Measurements from ENCODE around the gene BCKDHA. TPM values are rescaled to one million over a fixed set of nuclear protein-coding genes. Genes with fewer than 3 reads are reported as not detected.
"Not testable (repeated sequence)": the region's sequence is repeated elsewhere in the genome, so short reads cannot be mapped to it uniquely, and the experiment has no call there.

The BCKDHA gene
- total RNA-seq, 1 donor from 2014 or later: 16.3 TPM

DNA sequence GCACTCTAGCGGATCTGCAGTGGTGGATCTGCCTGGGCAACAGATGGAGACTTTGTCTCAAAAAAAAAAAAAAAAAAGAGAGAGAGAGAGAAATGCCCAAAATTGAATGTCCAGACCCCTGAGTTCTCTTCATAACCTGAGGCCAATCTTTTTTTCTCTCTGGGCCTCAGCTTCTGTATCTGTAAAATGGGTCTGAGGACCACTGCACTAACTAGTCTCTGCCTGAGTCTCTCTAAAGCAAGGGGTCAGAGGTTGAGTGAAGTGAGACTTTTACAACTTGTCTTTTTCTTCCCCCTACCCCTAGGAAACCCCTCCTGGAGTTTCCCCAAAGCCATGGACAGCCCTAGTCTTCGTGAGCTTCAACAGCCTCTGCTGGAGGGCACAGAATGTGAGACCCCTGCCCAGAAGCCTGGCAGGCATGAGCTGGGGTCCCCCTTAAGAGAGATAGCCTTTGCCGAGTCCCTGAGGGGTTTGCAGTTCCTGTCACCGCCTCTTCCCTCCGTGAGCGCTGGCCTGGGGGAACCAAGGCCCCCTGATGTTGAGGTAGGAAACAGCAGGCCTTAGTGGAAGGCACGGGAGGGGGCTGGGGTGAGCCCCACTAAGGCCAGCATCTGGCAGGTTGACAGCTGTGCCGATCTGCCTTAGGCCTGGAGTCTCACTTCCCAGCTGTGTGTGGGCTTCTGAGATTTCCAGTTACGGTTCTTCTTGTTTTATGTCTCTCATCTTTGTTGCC is 19.5 kb upstream of the BCKDHA start:
- no peak overlapping the region for H3K4me3 Mint-ChIP-seq (ENCODE audit: low read depth)
- no peaks in the 10 kb centered on the region for H3K36me3 Mint-ChIP-seq (ENCODE audit: insufficient read depth)

DNA sequence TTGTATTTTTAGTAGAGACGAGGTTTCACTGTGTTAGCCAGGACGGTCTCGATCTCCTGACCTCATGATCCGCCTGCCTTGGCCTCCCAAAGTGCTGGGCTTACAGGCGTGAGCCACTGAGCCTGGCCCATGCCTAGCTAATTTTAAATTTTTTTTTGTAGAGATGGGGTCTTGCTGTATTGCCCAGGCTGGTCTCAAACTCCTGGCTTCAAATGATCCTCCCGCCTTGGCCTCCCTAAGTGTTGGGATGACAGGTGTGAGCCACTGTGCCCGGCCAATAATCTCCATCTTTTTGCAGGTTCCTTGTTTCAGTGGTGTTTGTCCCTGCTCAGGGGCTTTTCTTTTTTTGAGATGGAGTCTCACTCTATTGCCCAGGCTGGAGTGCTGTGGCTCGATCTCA is 16.1 kb upstream of the BCKDHA start:
- H3K4me3 Mint-ChIP-seq (ENCODE audit: low read depth); H3K27me3 Mint-ChIP-seq: not testable (repeated sequence)

More for the DNA sequence above, 19.5 kb upstream of the BCKDHA start:
- H3K4me1 Mint-ChIP-seq (ENCODE audit: low read depth): peaks cover 8% of the 10 kb centered on the region
- H3K27ac Mint-ChIP-seq: peak overlapping the region; percentile 41
- H3K9me3 Mint-ChIP-seq (ENCODE audit: low read depth): no peaks in the 10 kb centered on the region
- H3K27me3 Mint-ChIP-seq: no peaks in the 10 kb centered on the region
- no peak for DNase-seq (ENCODE audit: low spot score, unreplicated experiment)
- TF ChIP-seq, protein P1, sequence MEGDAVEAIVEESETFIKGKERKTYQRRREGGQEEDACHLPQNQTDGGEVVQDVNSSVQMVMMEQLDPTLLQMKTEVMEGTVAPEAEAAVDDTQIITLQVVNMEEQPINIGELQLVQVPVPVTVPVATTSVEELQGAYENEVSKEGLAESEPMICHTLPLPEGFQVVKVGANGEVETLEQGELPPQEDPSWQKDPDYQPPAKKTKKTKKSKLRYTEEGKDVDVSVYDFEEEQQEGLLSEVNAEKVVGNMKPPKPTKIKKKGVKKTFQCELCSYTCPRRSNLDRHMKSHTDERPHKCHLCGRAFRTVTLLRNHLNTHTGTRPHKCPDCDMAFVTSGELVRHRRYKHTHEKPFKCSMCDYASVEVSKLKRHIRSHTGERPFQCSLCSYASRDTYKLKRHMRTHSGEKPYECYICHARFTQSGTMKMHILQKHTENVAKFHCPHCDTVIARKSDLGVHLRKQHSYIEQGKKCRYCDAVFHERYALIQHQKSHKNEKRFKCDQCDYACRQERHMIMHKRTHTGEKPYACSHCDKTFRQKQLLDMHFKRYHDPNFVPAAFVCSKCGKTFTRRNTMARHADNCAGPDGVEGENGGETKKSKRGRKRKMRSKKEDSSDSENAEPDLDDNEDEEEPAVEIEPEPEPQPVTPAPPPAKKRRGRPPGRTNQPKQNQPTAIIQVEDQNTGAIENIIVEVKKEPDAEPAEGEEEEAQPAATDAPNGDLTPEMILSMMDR (IDR thresholded peaks at IDR 0.05; ENCODE audit: unreplicated experiment): peak; percentile 27

DNA sequence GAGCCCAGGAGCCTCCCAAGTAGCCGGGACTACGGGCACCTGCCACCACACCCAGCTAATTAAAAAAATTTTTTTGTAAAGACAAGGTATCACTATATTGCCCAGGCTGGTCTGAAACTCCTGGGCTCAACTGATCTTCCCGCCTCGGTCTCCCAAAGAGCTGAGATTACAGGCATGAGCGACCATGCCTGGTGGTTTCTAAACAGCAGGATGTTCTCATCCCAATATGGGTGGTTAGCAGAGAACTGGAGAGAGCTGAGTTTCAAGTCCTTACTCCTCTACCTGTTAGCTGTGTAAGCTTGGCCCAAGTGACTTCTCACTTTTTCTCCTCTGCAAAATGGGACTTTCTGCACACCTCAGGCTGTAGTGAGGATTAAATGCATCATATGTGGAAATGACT is 13.3 kb upstream of the BCKDHA start:
- TF ChIP-seq, protein P1 (IDR thresholded peaks at IDR 0.05; ENCODE audit: unreplicated experiment): no peak
- H3K36me3 Mint-ChIP-seq (ENCODE audit: insufficient read depth): peaks cover 2% of the 10 kb centered on the region
- no peak overlapping the region for H3K27ac Mint-ChIP-seq
- no peak for DNase-seq (ENCODE audit: low spot score, unreplicated experiment)
- no peaks in the 10 kb centered on the region for H3K4me1 Mint-ChIP-seq (ENCODE audit: low read depth)
- H3K27me3 Mint-ChIP-seq: no peaks in the 10 kb centered on the region
- H3K9me3 Mint-ChIP-seq (ENCODE audit: low read depth): no peaks in the 10 kb centered on the region
- H3K4me3 Mint-ChIP-seq (ENCODE audit: low read depth): no peak overlapping the region

More for the DNA sequence above, 16.1 kb upstream of the BCKDHA start:
- not testable (repeated sequence) for H3K9me3 Mint-ChIP-seq (ENCODE audit: low read depth); H3K36me3 Mint-ChIP-seq (ENCODE audit: insufficient read depth); H3K4me1 Mint-ChIP-seq (ENCODE audit: low read depth); DNase-seq (ENCODE audit: low spot score, unreplicated experiment); H3K27ac Mint-ChIP-seq

DNA sequence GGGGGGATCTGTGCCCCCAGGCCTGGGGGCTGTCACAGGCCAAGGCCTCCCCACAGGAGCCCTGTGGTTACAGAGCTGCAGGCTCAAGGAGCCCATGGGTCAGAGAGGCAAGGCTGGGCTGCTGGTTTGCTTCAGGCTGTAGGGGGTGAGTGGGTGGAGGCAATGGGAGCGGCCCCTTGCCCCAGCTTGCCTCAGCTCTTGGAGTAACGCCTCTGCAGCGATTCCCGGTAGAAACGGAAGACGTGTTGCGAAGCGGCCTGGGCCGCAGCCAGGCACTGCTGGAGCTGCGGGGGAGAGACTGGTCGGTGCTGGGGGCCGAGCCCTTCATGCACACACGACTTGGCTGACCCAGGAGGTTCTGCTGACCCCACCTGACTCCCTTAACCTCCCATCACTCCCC is 11.2 kb upstream of the BCKDHA start:
- TF ChIP-seq, protein P1 (IDR thresholded peaks at IDR 0.05; ENCODE audit: unreplicated experiment): no peak
- H3K27ac Mint-ChIP-seq: no peak overlapping the region
- peaks cover 3% of the 10 kb centered on the region for H3K36me3 Mint-ChIP-seq (ENCODE audit: insufficient read depth)
- no peak overlapping the region for H3K4me3 Mint-ChIP-seq (ENCODE audit: low read depth)
- no peaks in the 10 kb centered on the region for H3K4me1 Mint-ChIP-seq (ENCODE audit: low read depth)
- H3K9me3 Mint-ChIP-seq (ENCODE audit: low read depth): no peaks in the 10 kb centered on the region
- H3K27me3 Mint-ChIP-seq: no peaks in the 10 kb centered on the region
- no peak for DNase-seq (ENCODE audit: low spot score, unreplicated experiment)

DNA sequence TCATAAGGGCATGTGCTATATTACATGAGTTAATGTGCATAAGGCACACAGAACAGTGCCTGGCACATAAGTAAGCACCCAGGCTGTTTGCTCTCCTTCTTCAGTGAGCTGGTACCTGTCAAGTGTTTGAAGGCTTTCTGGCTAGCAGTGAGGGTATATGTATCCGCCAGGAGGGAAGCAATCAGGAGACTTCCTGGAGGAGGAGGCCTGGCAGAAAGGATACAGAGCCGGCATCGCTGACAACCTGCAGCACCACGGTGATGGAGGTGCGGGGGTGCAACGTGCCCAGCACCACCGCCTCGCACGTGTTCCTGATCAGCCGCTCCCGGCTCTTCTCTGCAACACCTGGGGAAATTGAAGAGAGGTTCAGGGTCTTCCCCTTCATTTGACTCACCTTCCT is 6.0 kb upstream of the BCKDHA start:
- TF ChIP-seq, protein P1 (IDR thresholded peaks at IDR 0.05; ENCODE audit: unreplicated experiment): no peak

DNA sequence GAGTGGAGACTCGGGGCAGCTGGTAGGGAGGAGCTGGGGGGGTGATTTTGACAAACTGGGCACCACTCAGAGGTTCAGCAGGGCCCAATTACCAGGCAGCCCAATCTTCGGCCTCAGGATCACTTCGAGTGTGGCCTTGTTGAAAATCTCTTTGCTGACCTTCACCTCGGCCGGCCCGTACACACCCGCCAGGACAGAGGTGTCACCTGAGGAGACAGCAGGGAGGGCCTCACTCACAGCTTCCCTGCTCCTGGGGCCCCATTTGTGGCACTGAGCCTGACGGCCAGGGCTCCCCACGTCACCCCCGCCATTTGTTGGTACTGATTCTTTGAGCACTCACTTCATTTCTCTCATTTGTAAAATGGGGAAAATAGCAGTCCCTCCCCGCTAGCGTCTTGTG is 4.8 kb upstream of the BCKDHA start:
- H3K27ac Mint-ChIP-seq: no peak overlapping the region
- H3K27me3 Mint-ChIP-seq: no peaks in the 10 kb centered on the region

More for the DNA sequence above, 6.0 kb upstream of the BCKDHA start:
- Mint-ChIP-seq H3K27ac (no peak overlapping the region), H3K9me3 (ENCODE audit: low read depth) (no peaks in the 10 kb centered on the region), H3K4me3 (ENCODE audit: low read depth) (no peak overlapping the region), H3K27me3 (no peaks in the 10 kb centered on the region), H3K4me1 (ENCODE audit: low read depth) (peaks cover 6% of the 10 kb centered on the region), H3K36me3 (ENCODE audit: insufficient read depth) (peaks cover 1% of the 10 kb centered on the region)
- no peak for DNase-seq (ENCODE audit: low spot score, unreplicated experiment)

More for the DNA sequence above, 4.8 kb upstream of the BCKDHA start:
- TF ChIP-seq, protein P1 (IDR thresholded peaks at IDR 0.05; ENCODE audit: unreplicated experiment): no peak
- Mint-ChIP-seq H3K9me3 (ENCODE audit: low read depth) (no peaks in the 10 kb centered on the region), H3K4me1 (ENCODE audit: low read depth) (peaks cover 12% of the 10 kb centered on the region), H3K4me3 (ENCODE audit: low read depth) (no peak overlapping the region), H3K36me3 (ENCODE audit: insufficient read depth) (peaks cover 1% of the 10 kb centered on the region)
- no peak for DNase-seq (ENCODE audit: low spot score, unreplicated experiment)

Measured in progenitor cell of endocrine pancreas (in vitro differentiated cells).